ENCODE data around the gene ABCA2. TPM values are rescaled to one million over a fixed set of nuclear protein-coding genes. Genes with fewer than 3 reads are reported as not detected.
"Not testable (repeated sequence)": the region's sequence is repeated elsewhere in the genome, so short reads cannot be mapped to it uniquely, and the experiment has no call there.

The ABCA2 gene
- total RNA-seq, 1 donor from 2014 or later, result 26.7 TPM

GRCh38 chr9:137034709-137035506 lies 6.9 kb upstream of the ABCA2 start:
- intact Hi-C loops (cut with DNase I), result loop anchor here (1.0 to 2.0 kb wide), 2 partner anchors 88 to 248 kb away; no protein-coding TSS in a partner anchor
- peak; percentile 89 for DNase-seq
- peak; percentile 84 for ATAC-seq (ENCODE audit: poor library complexity)

- intact Hi-C loops (cut with DNase I), result loop anchor here (2.0 kb wide), 1 partner anchor 87 kb away; no protein-coding TSS in a partner anchor
- DNase-seq (peak; percentile 81), ATAC-seq (ENCODE audit: poor library complexity) (peak; percentile 16)
These were observed 6.1 kb upstream of the ABCA2 start for GRCh38 chr9:137034039-137034708.

- intact Hi-C loops (cut with DNase I); ATAC-seq (ENCODE audit: poor library complexity); DNase-seq: not testable (repeated sequence)
These were observed 5.4 kb upstream of the ABCA2 start for GRCh38 chr9:137033481-137033880.

- DNase-seq (peak; percentile 88), ATAC-seq (ENCODE audit: poor library complexity) (peak; percentile 9)
- intact Hi-C loops (cut with DNase I), result no loop called here
These were observed 4.8 kb upstream of the ABCA2 start for GRCh38 chr9:137032858-137033257.

GRCh38 chr9:137031904-137032640 lies 4.0 kb upstream of the ABCA2 start, which contains the start of gene FUT7:
Gene FUT7, minus strand, starts transcription at chr9:137032088. Its CDS starts 97 bp downstream, at chr9:137031991.
- intact Hi-C loops (cut with DNase I), result no loop called here

GRCh38 chr9:137030538-137031527 lies 2.8 kb upstream of the ABCA2 start:
- intact Hi-C loops (cut with DNase I), result no loop called here
- DNase-seq (peak; percentile 72), ATAC-seq (ENCODE audit: poor library complexity) (no peak)

More at GRCh38 chr9:137031904-137032640, 4.0 kb upstream of the ABCA2 start, which contains the start of gene FUT7:
- DNase-seq (no peak), ATAC-seq (ENCODE audit: poor library complexity) (no peak)

- DNase-seq, result no peak
- intact Hi-C loops (cut with DNase I), result no loop called here
- ATAC-seq (ENCODE audit: poor library complexity), result no peak
These were observed 2.0 kb upstream of the ABCA2 start for GRCh38 chr9:137030006-137030405.

- peak; percentile 91 for DNase-seq
These were observed 1.3 kb upstream of the ABCA2 start for GRCh38 chr9:137029058-137029936.

GRCh38 chr9:137028263-137029057 lies 423 bp upstream of the ABCA2 start:
- intact Hi-C loops (cut with DNase I), result no loop called here
- ATAC-seq (ENCODE audit: poor library complexity), result peak; percentile 67
- DNase-seq, result peak; percentile 84

More at GRCh38 chr9:137029058-137029936, 1.3 kb upstream of the ABCA2 start:
- peak; percentile 80 for ATAC-seq (ENCODE audit: poor library complexity)
- intact Hi-C loops (cut with DNase I), result no loop called here

- ATAC-seq (ENCODE audit: poor library complexity) (no peak), DNase-seq (no peak)
- intact Hi-C loops (cut with DNase I), result no loop called here
These were observed 1.2 kb downstream of the ABCA2 start for GRCh38 chr9:137026828-137027227.

GRCh38 chr9:137026384-137026783 lies 1.7 kb downstream of the ABCA2 start:
- intact Hi-C loops (cut with DNase I), result no loop called here
- ATAC-seq (ENCODE audit: poor library complexity), result no peak
- DNase-seq, result no peak

GRCh38 chr9:137025517-137025966 lies 2.5 kb downstream of the ABCA2 start:
- DNase-seq (peak; percentile 64), ATAC-seq (ENCODE audit: poor library complexity) (no peak)
- intact Hi-C loops (cut with DNase I), result no loop called here

- DNase-seq (no peak), ATAC-seq (ENCODE audit: poor library complexity) (no peak)
- intact Hi-C loops (cut with DNase I), result no loop called here
These were observed 4.5 kb downstream of the ABCA2 start for GRCh38 chr9:137023583-137023991.

GRCh38 chr9:137023157-137023556 lies 4.9 kb downstream of the ABCA2 start:
- intact Hi-C loops (cut with DNase I), result no loop called here
- no peak for DNase-seq
- no peak for ATAC-seq (ENCODE audit: poor library complexity)

GRCh38 chr9:137022662-137023008 lies 5.4 kb downstream of the ABCA2 start:
- no peak for DNase-seq
- no peak for ATAC-seq (ENCODE audit: poor library complexity)
- intact Hi-C loops (cut with DNase I), result no loop called here

GRCh38 chr9:137021979-137022661 lies 5.9 kb downstream of the ABCA2 start:
- peak; percentile 39 for ATAC-seq (ENCODE audit: poor library complexity)
- no peak for DNase-seq
- intact Hi-C loops (cut with DNase I), result no loop called here
